H1 (cell line): ENCODE measurements around the gene DHH. TPM values are rescaled to one million over a fixed set of nuclear protein-coding genes. Genes with fewer than 3 reads are reported as not detected.

Source experiments
- CBX8 ChIP-seq: fragments of 300-800, 300-1000 bp; sonication (generic); IDR thresholded peaks from 2 replicates; pipeline ENCODE4 v1.7.1; 2016; ENCODE audit warnings: low read depth, low read length, borderline replicate concordance
- CHD7 ChIP-seq: fragments of 300-600 bp; sonication (generic); IDR thresholded peaks from 2 replicates; pipeline ENCODE4 v1.7.1; 2012; ENCODE audit warnings: low read length, moderate library complexity, mild to moderate bottlenecking, inconsistent platforms; ENCODE audit not compliant: insufficient replicate concordance
- CTBP2 ChIP-seq: IDR thresholded peaks from 2 replicates; pipeline ENCODE4 v1.7.0; 2011; ENCODE audit warnings: borderline replicate concordance, mild to moderate bottlenecking, moderate library complexity, mixed read lengths, low read length; ENCODE audit not compliant: insufficient read depth, insufficient read length
- EP300 ChIP-seq, 2 experiments: IDR thresholded peaks; 1 replicate in 1 of 2; 2 replicates in 1 of 2; pipeline ENCODE4 v1.6.1; 2011 to 2012; ENCODE audit warnings: low read depth in 2 of 2, low read length in 2 of 2, mild to moderate bottlenecking in 2 of 2, borderline replicate concordance in 1 of 2, inconsistent platforms in 1 of 2, moderate library complexity in 1 of 2
- NRF1 ChIP-seq: IDR thresholded peaks from 2 replicates; pipeline ENCODE4 v1.6.1; 2011; ENCODE audit warnings: mild to moderate bottlenecking, low read depth, low read length, improper control_type of control experiment
- SIX5 ChIP-seq: IDR thresholded peaks from 2 replicates; pipeline ENCODE4 v1.6.1; 2011; ENCODE audit warnings: mild to moderate bottlenecking, low read depth, low read length
- TAF1 ChIP-seq: IDR thresholded peaks from 2 replicates; pipeline ENCODE4 v1.6.1; 2011; ENCODE audit warnings: mild to moderate bottlenecking, low read depth, low read length
- YY1 ChIP-seq: IDR thresholded peaks from 2 replicates; pipeline ENCODE4 v1.6.1; 2011; ENCODE audit warnings: low read depth, mild to moderate bottlenecking, low read length
- polyA plus RNA-seq, 7 experiments: library from polyadenylated mRNA; depleted of rRNA in 3 of 7; stranded (reverse) in 5 of 7; unstranded in 2 of 7; fragments of >200 nt in 5 of 7; fragments of 200-250 nt in 2 of 7; gene quantifications; 1 replicate in 5 of 7; 2 replicates in 1 of 7; 4 replicates in 1 of 7; pipeline versions ENCODE4 v1.2.1 to v1.2.3, GENCODE V29; 2011 to 2013; ENCODE audit warnings: missing spikeins in 2 of 7, mixed read lengths in 2 of 7
- total RNA-seq: library from RNA; stranded (reverse); fragmentation: NEBNext Ultra II Directional; extraction: Animal tissue kit (Norgen Biotek cat#: 25700); gene quantifications from 2 replicates; pipeline ENCODE4 v1.2.1, GENCODE V29; 2021

Gene DHH
- total and polyA plus RNA-seq, 2 of the 8 experiments (the other 6 are each of a cell fraction or from before 2014, with no cell fraction given): 0.03 to 0.11 TPM

GRCh38 chr12:49070971-49071370 is 23.6 kb downstream of the DHH start (continued):
- TF ChIP-seq CHD7 (no peak), EP300 (IDR thresholded peaks at IDR 0.05; ENCODE audit: borderline replicate concordance in 1 of 2, low read depth in 2 of 2, low read length in 2 of 2) (no peak), SIX5 (no peak), CTBP2 (no peak), CBX8 (no peak), NRF1 (no peak), TAF1 (no peak), YY1 (no peak)
